ENCODE measurements around the gene HMG20A.
A peak's percentile ranks its signal among the peaks of the same experiment; 100 is the strongest.

The HMG20A gene

GRCh38 chr15:77499087-77499760 lies 78.5 kb downstream of the HMG20A start:
- H3K27ac ChIP-seq (ENCODE audit: poor library complexity, severe bottlenecking): no peak overlapping the region
- TF ChIP-seq, protein P1, sequence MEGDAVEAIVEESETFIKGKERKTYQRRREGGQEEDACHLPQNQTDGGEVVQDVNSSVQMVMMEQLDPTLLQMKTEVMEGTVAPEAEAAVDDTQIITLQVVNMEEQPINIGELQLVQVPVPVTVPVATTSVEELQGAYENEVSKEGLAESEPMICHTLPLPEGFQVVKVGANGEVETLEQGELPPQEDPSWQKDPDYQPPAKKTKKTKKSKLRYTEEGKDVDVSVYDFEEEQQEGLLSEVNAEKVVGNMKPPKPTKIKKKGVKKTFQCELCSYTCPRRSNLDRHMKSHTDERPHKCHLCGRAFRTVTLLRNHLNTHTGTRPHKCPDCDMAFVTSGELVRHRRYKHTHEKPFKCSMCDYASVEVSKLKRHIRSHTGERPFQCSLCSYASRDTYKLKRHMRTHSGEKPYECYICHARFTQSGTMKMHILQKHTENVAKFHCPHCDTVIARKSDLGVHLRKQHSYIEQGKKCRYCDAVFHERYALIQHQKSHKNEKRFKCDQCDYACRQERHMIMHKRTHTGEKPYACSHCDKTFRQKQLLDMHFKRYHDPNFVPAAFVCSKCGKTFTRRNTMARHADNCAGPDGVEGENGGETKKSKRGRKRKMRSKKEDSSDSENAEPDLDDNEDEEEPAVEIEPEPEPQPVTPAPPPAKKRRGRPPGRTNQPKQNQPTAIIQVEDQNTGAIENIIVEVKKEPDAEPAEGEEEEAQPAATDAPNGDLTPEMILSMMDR (IDR thresholded peaks at IDR 0.05; ENCODE audit: poor library complexity, severe bottlenecking): no peak

DNA sequence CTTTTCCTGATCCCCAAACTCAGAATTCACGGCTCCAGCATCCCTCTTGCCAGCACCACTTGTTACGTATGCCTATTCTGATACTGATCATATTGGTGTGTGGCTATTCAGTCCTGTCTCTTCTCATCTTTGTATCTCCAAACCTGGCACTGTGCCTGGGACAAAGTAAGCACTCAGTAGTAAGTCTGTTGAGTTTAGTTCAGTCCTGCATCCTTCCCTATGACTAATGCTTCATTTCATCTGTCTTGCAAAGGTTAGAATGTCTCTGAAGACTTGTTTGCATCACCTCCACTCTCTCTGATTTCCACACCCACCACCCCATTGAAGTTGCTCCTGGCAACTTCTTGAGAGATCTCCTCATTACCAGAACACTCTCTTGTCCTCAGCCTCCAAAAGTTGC lies 80.3 kb downstream of the HMG20A start:
- TF ChIP-seq, protein P1 (IDR thresholded peaks at IDR 0.05; ENCODE audit: poor library complexity, severe bottlenecking): no peak
- ATAC-seq (ENCODE audit: low read depth) (peak; percentile 51), DNase-seq (ENCODE audit: low spot score) (no peak)
- no peaks in the 10 kb centered on the region for H3K9me3 ChIP-seq (ENCODE audit: severe bottlenecking)
- no peak overlapping the region for H3K27ac ChIP-seq (ENCODE audit: poor library complexity, severe bottlenecking)
- no peak overlapping the region for H3K4me3 ChIP-seq (ENCODE audit: severe bottlenecking)
- H3K4me1 ChIP-seq (ENCODE audit: insufficient read depth, poor library complexity, severe bottlenecking): peaks cover 19% of the 10 kb centered on the region
- H3K36me3 ChIP-seq (ENCODE audit: low read depth): no peaks in the 10 kb centered on the region
- H3K27me3 ChIP-seq (ENCODE audit: insufficient read depth, poor library complexity, severe bottlenecking): no peaks in the 10 kb centered on the region

More at GRCh38 chr15:77499087-77499760, 78.5 kb downstream of the HMG20A start:
- Histone ChIP-seq H3K27me3 (ENCODE audit: insufficient read depth, poor library complexity, severe bottlenecking) (no peaks in the 10 kb centered on the region), H3K4me3 (ENCODE audit: severe bottlenecking) (no peak overlapping the region), H3K4me1 (ENCODE audit: insufficient read depth, poor library complexity, severe bottlenecking) (peaks cover 10% of the 10 kb centered on the region), H3K9me3 (ENCODE audit: severe bottlenecking) (no peaks in the 10 kb centered on the region), H3K36me3 (ENCODE audit: low read depth) (no peaks in the 10 kb centered on the region)
- ATAC-seq (ENCODE audit: low read depth) (no peak), DNase-seq (ENCODE audit: low spot score) (no peak)

- Histone ChIP-seq H3K4me1 (ENCODE audit: insufficient read depth, poor library complexity, severe bottlenecking) (peaks cover 30% of the 10 kb centered on the region), H3K27ac (ENCODE audit: poor library complexity, severe bottlenecking) (no peak overlapping the region), H3K4me3 (ENCODE audit: severe bottlenecking) (no peak overlapping the region), H3K36me3 (ENCODE audit: low read depth) (no peaks in the 10 kb centered on the region), H3K9me3 (ENCODE audit: severe bottlenecking) (no peaks in the 10 kb centered on the region), H3K27me3 (ENCODE audit: insufficient read depth, poor library complexity, severe bottlenecking) (no peaks in the 10 kb centered on the region)
- ATAC-seq (ENCODE audit: low read depth): no peak
- no peak for DNase-seq (ENCODE audit: low spot score)
- TF ChIP-seq, protein P1 (IDR thresholded peaks at IDR 0.05; ENCODE audit: poor library complexity, severe bottlenecking): no peak
Observed at GRCh38 chr15:77502379-77503095, 81.8 kb downstream of the HMG20A start.

DNA sequence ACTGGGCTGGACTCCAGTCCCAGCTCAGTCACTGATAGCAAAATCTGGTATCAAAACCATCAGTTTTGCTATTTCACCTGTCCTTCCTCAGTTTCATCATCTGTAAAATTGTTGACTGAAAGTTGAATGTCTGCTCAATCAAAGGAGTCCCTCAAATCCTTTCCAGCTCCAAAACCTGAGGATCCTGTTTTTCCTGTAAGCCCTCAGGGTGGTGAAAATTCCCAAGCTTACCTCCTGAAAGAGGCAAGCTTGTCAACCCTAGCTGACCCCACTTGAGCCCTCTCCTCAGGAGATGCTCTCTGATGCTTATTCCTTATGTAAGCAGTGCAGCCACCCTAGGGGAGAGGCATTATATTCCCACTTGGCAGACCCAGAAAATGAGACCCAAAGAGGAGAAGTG lies 82.6 kb downstream of the HMG20A start:
- H3K4me3 ChIP-seq (ENCODE audit: severe bottlenecking): no peak overlapping the region
- H3K27ac ChIP-seq (ENCODE audit: poor library complexity, severe bottlenecking): no peak overlapping the region
- H3K27me3 ChIP-seq (ENCODE audit: insufficient read depth, poor library complexity, severe bottlenecking): no peaks in the 10 kb centered on the region
- no peak for ATAC-seq (ENCODE audit: low read depth)
- no peaks in the 10 kb centered on the region for H3K36me3 ChIP-seq (ENCODE audit: low read depth)
- no peak for DNase-seq (ENCODE audit: low spot score)
- TF ChIP-seq, protein P1 (IDR thresholded peaks at IDR 0.05; ENCODE audit: poor library complexity, severe bottlenecking): no peak
- no peaks in the 10 kb centered on the region for H3K9me3 ChIP-seq (ENCODE audit: severe bottlenecking)
- H3K4me1 ChIP-seq (ENCODE audit: insufficient read depth, poor library complexity, severe bottlenecking): peaks cover 37% of the 10 kb centered on the region

- Histone ChIP-seq H3K36me3 (ENCODE audit: low read depth) (no peaks in the 10 kb centered on the region), H3K9me3 (ENCODE audit: severe bottlenecking) (no peaks in the 10 kb centered on the region), H3K4me1 (ENCODE audit: insufficient read depth, poor library complexity, severe bottlenecking) (peaks cover 42% of the 10 kb centered on the region), H3K4me3 (ENCODE audit: severe bottlenecking) (no peak overlapping the region), H3K27me3 (ENCODE audit: insufficient read depth, poor library complexity, severe bottlenecking) (no peaks in the 10 kb centered on the region), H3K27ac (ENCODE audit: poor library complexity, severe bottlenecking) (no peak overlapping the region)
- ATAC-seq (ENCODE audit: low read depth) (no peak), DNase-seq (ENCODE audit: low spot score) (no peak)
- TF ChIP-seq, protein P1 (IDR thresholded peaks at IDR 0.05; ENCODE audit: poor library complexity, severe bottlenecking): no peak
Observed at GRCh38 chr15:77503764-77504163, 83.1 kb downstream of the HMG20A start.

Data from RWPE2 (cell line).